ENCODE results near the gene PTPN1.

Gene PTPN1

GRCh38 chr20:50551288-50551687 is 41.1 kb downstream of the PTPN1 start:
- Histone ChIP-seq H3K27me3 (ENCODE audit: low read depth, low read length) (no peaks in the 10 kb centered on the region), H3K36me3 (ENCODE audit: control insufficient read depth in 1 of 2, insufficient read depth in 2 of 2, low read length in 2 of 2) (peaks cover 0 to 5% of the 10 kb centered on the region in 2 donors), H3K4me3 (ENCODE audit: low read depth in 1 of 2, low read length in 2 of 2) (no peak overlapping the region), H3K9me3 (ENCODE audit: control insufficient read depth in 1 of 2, low read length in 2 of 2) (no peaks in the 10 kb centered on the region), H3K27ac (ENCODE audit: low read length) (no peak overlapping the region), H3K4me1 (ENCODE audit: control insufficient read depth in 1 of 2, insufficient read depth in 2 of 2, low read length in 2 of 2) (peaks cover 4 to 19% of the 10 kb centered on the region in 2 donors)

- Histone ChIP-seq H3K36me3 (ENCODE audit: control insufficient read depth in 1 of 2, insufficient read depth in 2 of 2, low read length in 2 of 2) (peaks cover 0 to 5% of the 10 kb centered on the region in 2 donors), H3K27me3 (ENCODE audit: low read depth, low read length) (no peaks in the 10 kb centered on the region), H3K4me3 (ENCODE audit: low read depth in 1 of 2, low read length in 2 of 2) (no peak overlapping the region), H3K9me3 (ENCODE audit: control insufficient read depth in 1 of 2, low read length in 2 of 2) (no peaks in the 10 kb centered on the region), H3K4me1 (ENCODE audit: control insufficient read depth in 1 of 2, insufficient read depth in 2 of 2, low read length in 2 of 2) (peaks cover 4 to 10% of the 10 kb centered on the region in 2 donors), H3K27ac (ENCODE audit: low read length) (no peak overlapping the region)
These were observed 42.8 kb downstream of the PTPN1 start for GRCh38 chr20:50552979-50553378.

- Histone ChIP-seq H3K36me3 (ENCODE audit: control insufficient read depth in 1 of 2, insufficient read depth in 2 of 2, low read length in 2 of 2) (no peaks in the 10 kb centered on the region), H3K4me3 (ENCODE audit: low read depth in 1 of 2, low read length in 2 of 2) (no peak overlapping the region), H3K27ac (ENCODE audit: low read length) (no peak overlapping the region), H3K9me3 (ENCODE audit: control insufficient read depth in 1 of 2, low read length in 2 of 2) (no peaks in the 10 kb centered on the region), H3K4me1 (ENCODE audit: control insufficient read depth in 1 of 2, insufficient read depth in 2 of 2, low read length in 2 of 2) (peaks cover 4 to 13% of the 10 kb centered on the region in 2 donors), H3K27me3 (ENCODE audit: low read depth, low read length) (no peaks in the 10 kb centered on the region)
These were observed 44.8 kb downstream of the PTPN1 start for GRCh38 chr20:50554694-50555579.

GRCh38 chr20:50555662-50556061 is 45.5 kb downstream of the PTPN1 start:
- Histone ChIP-seq H3K4me3 (ENCODE audit: low read depth in 1 of 2, low read length in 2 of 2) (no peak overlapping the region), H3K27ac (ENCODE audit: low read length) (no peak overlapping the region), H3K9me3 (ENCODE audit: control insufficient read depth in 1 of 2, low read length in 2 of 2) (no peaks in the 10 kb centered on the region), H3K4me1 (ENCODE audit: control insufficient read depth in 1 of 2, insufficient read depth in 2 of 2, low read length in 2 of 2) (peaks cover 4 to 16% of the 10 kb centered on the region in 2 donors), H3K36me3 (ENCODE audit: control insufficient read depth in 1 of 2, insufficient read depth in 2 of 2, low read length in 2 of 2) (no peaks in the 10 kb centered on the region), H3K27me3 (ENCODE audit: low read depth, low read length) (no peaks in the 10 kb centered on the region)

GRCh38 chr20:50557549-50558134 is 47.5 kb downstream of the PTPN1 start:
- Histone ChIP-seq H3K27me3 (ENCODE audit: low read depth, low read length) (no peaks in the 10 kb centered on the region), H3K4me3 (ENCODE audit: low read depth in 1 of 2, low read length in 2 of 2) (no peak overlapping the region), H3K27ac (ENCODE audit: low read length) (no peak overlapping the region), H3K4me1 (ENCODE audit: control insufficient read depth in 1 of 2, insufficient read depth in 2 of 2, low read length in 2 of 2) (peaks cover 0 to 22% of the 10 kb centered on the region in 2 donors), H3K36me3 (ENCODE audit: control insufficient read depth in 1 of 2, insufficient read depth in 2 of 2, low read length in 2 of 2) (peaks cover 5 to 6% of the 10 kb centered on the region in 2 donors), H3K9me3 (ENCODE audit: control insufficient read depth in 1 of 2, low read length in 2 of 2) (no peaks in the 10 kb centered on the region)

GRCh38 chr20:50558483-50558925 is 48.3 kb downstream of the PTPN1 start:
- Histone ChIP-seq H3K27me3 (ENCODE audit: low read depth, low read length) (no peaks in the 10 kb centered on the region), H3K36me3 (ENCODE audit: control insufficient read depth in 1 of 2, insufficient read depth in 2 of 2, low read length in 2 of 2) (peaks cover 5 to 9% of the 10 kb centered on the region in 2 donors), H3K9me3 (ENCODE audit: control insufficient read depth in 1 of 2, low read length in 2 of 2) (no peaks in the 10 kb centered on the region), H3K27ac (ENCODE audit: low read length) (no peak overlapping the region), H3K4me3 (ENCODE audit: low read depth in 1 of 2, low read length in 2 of 2) (no peak overlapping the region), H3K4me1 (ENCODE audit: control insufficient read depth in 1 of 2, insufficient read depth in 2 of 2, low read length in 2 of 2) (peaks cover 0 to 30% of the 10 kb centered on the region in 2 donors)

GRCh38 chr20:50559149-50559548 is 49.0 kb downstream of the PTPN1 start:
- Histone ChIP-seq H3K9me3 (ENCODE audit: control insufficient read depth in 1 of 2, low read length in 2 of 2) (no peaks in the 10 kb centered on the region), H3K4me1 (ENCODE audit: control insufficient read depth in 1 of 2, insufficient read depth in 2 of 2, low read length in 2 of 2) (peaks cover 0 to 32% of the 10 kb centered on the region in 2 donors), H3K4me3 (ENCODE audit: low read depth in 1 of 2, low read length in 2 of 2) (no peak overlapping the region), H3K27me3 (ENCODE audit: low read depth, low read length) (no peaks in the 10 kb centered on the region), H3K27ac (ENCODE audit: low read length) (no peak overlapping the region), H3K36me3 (ENCODE audit: control insufficient read depth in 1 of 2, insufficient read depth in 2 of 2, low read length in 2 of 2) (peaks cover 5 to 9% of the 10 kb centered on the region in 2 donors)

GRCh38 chr20:50559856-50560638 is 49.9 kb downstream of the PTPN1 start:
- Histone ChIP-seq H3K4me1 (ENCODE audit: control insufficient read depth in 1 of 2, insufficient read depth in 2 of 2, low read length in 2 of 2) (peaks cover 0 to 33% of the 10 kb centered on the region in 2 donors), H3K36me3 (ENCODE audit: control insufficient read depth in 1 of 2, insufficient read depth in 2 of 2, low read length in 2 of 2) (peaks cover 7 to 10% of the 10 kb centered on the region in 2 donors), H3K27ac (ENCODE audit: low read length) (no peak overlapping the region), H3K9me3 (ENCODE audit: control insufficient read depth in 1 of 2, low read length in 2 of 2) (no peaks in the 10 kb centered on the region), H3K4me3 (ENCODE audit: low read depth in 1 of 2, low read length in 2 of 2) (no peak overlapping the region), H3K27me3 (ENCODE audit: low read depth, low read length) (no peaks in the 10 kb centered on the region)

- Histone ChIP-seq H3K36me3 (ENCODE audit: control insufficient read depth in 1 of 2, insufficient read depth in 2 of 2, low read length in 2 of 2) (peaks cover 8 to 15% of the 10 kb centered on the region in 2 donors), H3K27ac (ENCODE audit: low read length) (peak overlapping the region; percentile 10), H3K27me3 (ENCODE audit: low read depth, low read length) (no peaks in the 10 kb centered on the region), H3K4me1 (ENCODE audit: control insufficient read depth in 1 of 2, insufficient read depth in 2 of 2, low read length in 2 of 2) (peaks cover 0 to 39% of the 10 kb centered on the region in 2 donors), H3K4me3 (ENCODE audit: low read depth in 1 of 2, low read length in 2 of 2) (no peak overlapping the region), H3K9me3 (ENCODE audit: control insufficient read depth in 1 of 2, low read length in 2 of 2) (no peaks in the 10 kb centered on the region)
These were observed 50.7 kb downstream of the PTPN1 start for GRCh38 chr20:50560867-50561266.

- H3K27ac ChIP-seq (ENCODE audit: low read length), result peak overlapping the region; percentile 10
- peaks cover 0 to 39% of the 10 kb centered on the region in 2 donors for H3K4me1 ChIP-seq (ENCODE audit: control insufficient read depth in 1 of 2, insufficient read depth in 2 of 2, low read length in 2 of 2)
- H3K27me3 ChIP-seq (ENCODE audit: low read depth, low read length), result no peaks in the 10 kb centered on the region
- peaks cover 8 to 17% of the 10 kb centered on the region in 2 donors for H3K36me3 ChIP-seq (ENCODE audit: control insufficient read depth in 1 of 2, insufficient read depth in 2 of 2, low read length in 2 of 2)
- H3K9me3 ChIP-seq (ENCODE audit: control insufficient read depth in 1 of 2, low read length in 2 of 2), result no peaks in the 10 kb centered on the region
- no peak overlapping the region for H3K4me3 ChIP-seq (ENCODE audit: low read depth in 1 of 2, low read length in 2 of 2)
These were observed 51.3 kb downstream of the PTPN1 start for GRCh38 chr20:50561379-50562078.
